Uterus (tissue), 4 donors: Measurements from ENCODE around the gene GNPTAB. TPM values are rescaled to one million over a fixed set of nuclear protein-coding genes. Genes with fewer than 3 reads are reported as not detected.

Source experiments
- DNase-seq, 2 donors: peaks; one replicate each; pipeline ENCODE4 v3.0.0-alpha.2; 2019 to 2020
- H3K27ac ChIP-seq, 2 donors: fragments of 200-600 bp; sonication (generic); 1 replicate in 1 of 2; 2 replicates in 1 of 2; pipeline ENCODE4 v1.5.1; 2016 to 2018
- H3K27me3 ChIP-seq, 2 donors: fragments of 200-600 bp; sonication (generic); one replicate each; pipeline ENCODE4 v1.5.1; 2018 to 2019; ENCODE audit warnings: control low read depth in 1 of 2
- H3K36me3 ChIP-seq, 2 donors: fragments of 200-600 bp; sonication (generic); one replicate each; pipeline ENCODE4 v1.5.1; 2019; ENCODE audit warnings: control low read depth in 1 of 2
- H3K4me1 ChIP-seq, 2 donors: fragments of 200-600 bp; sonication (generic); one replicate each; pipeline ENCODE4 v1.5.1; 2018 to 2019; ENCODE audit warnings: control low read depth in 1 of 2
- H3K4me3 ChIP-seq, 2 donors: fragments of 200-600 bp; sonication (generic); 1 replicate in 1 of 2; 2 replicates in 1 of 2; pipeline ENCODE4 v1.5.1; 2018 to 2019; ENCODE audit warnings: mild to moderate bottlenecking in 1 of 2
- H3K9me3 ChIP-seq, 2 donors: fragments of 200-600 bp; sonication (generic); one replicate each; pipeline ENCODE4 v1.5.1; 2019; ENCODE audit warnings: control low read depth in 1 of 2
- POLR2A ChIP-seq, 2 donors: fragments of 450-650 bp; IDR thresholded peaks; one replicate each; pipeline ENCODE4 v1.6.1; 2016; ENCODE audit warnings: antibody characterized with exemption in 2 of 2, mild to moderate bottlenecking in 1 of 2, moderate library complexity in 1 of 2
- intact Hi-C: fragments of 100-400 bp; cut with DNase I; formaldehyde crosslinking; loops from one replicate; pipeline ENCODE4 v1.15.1; 2023; ENCODE audit warnings: low total_unique reads
- total RNA-seq, 4 donors: library from RNA; depleted of rRNA in 3 of 4; stranded (reverse); fragments of >200 nt in 3 of 4; gene quantifications; one replicate each; pipeline versions ENCODE4 v1.1.0 to v1.2.4, GENCODE V29; 2014 to 2023
- TF ChIP-seq, protein P1 (sequence below), 4 experiments: fragments of 200-600 bp in 2 of 4; fragments of 450-650 bp in 2 of 4; sonication (generic) in 2 of 4; IDR thresholded peaks; one replicate each; pipeline ENCODE4 v1.5.1; 2016 to 2019; ENCODE audit warnings: antibody characterized with exemption in 4 of 4, mild to moderate bottlenecking in 2 of 4, moderate library complexity in 1 of 4
- donor health status: DM: yes; HTN: yes; CAD: no.

Gene GNPTAB
- 10 to 100 TPM in 3 of 4 donors, 1 to 10 TPM in 1; 3.8 to 38.7 (median 26.1) TPM for total RNA-seq

DNA sequence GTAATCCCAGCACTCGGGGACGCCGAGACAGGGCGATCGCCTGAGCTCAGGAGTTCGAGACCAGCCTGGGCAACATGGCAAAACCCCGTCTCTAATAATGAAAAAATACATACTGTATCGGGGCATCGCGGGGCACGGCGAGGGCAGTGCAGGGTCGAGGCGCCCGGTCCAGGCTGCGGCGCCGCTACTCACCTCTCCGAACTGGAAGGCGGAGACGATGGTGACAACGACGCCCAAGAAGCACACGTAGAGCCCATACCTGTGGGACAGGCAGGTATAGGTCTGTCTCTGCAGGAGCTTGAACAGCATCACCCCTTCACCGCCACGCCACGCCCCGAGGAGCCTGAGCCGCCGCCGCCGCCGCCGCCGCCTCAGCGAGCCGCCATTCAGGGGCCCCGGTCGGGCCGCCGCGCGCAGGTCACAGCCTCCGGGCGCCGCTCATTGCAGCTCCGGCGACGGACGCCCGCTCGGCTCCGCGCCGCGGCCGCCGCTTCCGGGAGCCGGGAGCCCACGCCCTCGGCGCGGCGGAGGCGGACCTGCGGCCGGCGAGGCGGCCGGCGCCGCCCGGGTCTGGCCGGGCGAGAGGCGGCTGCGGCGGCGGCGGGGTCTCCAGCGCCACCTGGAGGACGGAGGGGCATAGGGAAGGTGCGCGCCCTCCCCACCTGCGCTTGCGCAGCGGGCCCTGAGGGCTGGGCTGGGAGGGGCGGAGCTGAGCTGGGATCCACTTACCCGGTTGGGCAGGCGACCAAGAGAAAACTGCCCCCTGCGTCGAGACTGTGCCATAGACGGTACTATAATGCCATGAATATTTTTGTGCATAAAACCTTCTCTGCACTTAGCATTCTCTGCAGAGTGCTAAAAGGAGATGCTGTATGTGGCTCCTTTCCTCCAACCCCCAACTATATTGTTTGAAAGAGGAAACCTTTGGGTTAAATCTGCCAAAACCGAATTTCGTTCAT, at the start of gene GNPTAB:
Gene GNPTAB, minus strand, starts transcription at position 593 of the 959 bp plus-strand sequence. Its CDS starts 284 bp downstream, at position 309.
- H3K27me3 ChIP-seq: no peaks in the 10 kb centered on the region
- no peaks in the 10 kb centered on the region for H3K36me3 ChIP-seq
- H3K27ac ChIP-seq: peak within 1 kb of the TSS; percentile 75 to 77
- intact Hi-C loops: no loop called here
- TF ChIP-seq, protein P1, sequence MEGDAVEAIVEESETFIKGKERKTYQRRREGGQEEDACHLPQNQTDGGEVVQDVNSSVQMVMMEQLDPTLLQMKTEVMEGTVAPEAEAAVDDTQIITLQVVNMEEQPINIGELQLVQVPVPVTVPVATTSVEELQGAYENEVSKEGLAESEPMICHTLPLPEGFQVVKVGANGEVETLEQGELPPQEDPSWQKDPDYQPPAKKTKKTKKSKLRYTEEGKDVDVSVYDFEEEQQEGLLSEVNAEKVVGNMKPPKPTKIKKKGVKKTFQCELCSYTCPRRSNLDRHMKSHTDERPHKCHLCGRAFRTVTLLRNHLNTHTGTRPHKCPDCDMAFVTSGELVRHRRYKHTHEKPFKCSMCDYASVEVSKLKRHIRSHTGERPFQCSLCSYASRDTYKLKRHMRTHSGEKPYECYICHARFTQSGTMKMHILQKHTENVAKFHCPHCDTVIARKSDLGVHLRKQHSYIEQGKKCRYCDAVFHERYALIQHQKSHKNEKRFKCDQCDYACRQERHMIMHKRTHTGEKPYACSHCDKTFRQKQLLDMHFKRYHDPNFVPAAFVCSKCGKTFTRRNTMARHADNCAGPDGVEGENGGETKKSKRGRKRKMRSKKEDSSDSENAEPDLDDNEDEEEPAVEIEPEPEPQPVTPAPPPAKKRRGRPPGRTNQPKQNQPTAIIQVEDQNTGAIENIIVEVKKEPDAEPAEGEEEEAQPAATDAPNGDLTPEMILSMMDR (IDR thresholded peaks at IDR 0.05): peak; percentile 72 to 96 (median 92)
- peak; percentile 15 to 32 for TF ChIP-seq POLR2A (IDR thresholded peaks at IDR 0.05)
- H3K9me3 ChIP-seq: no peaks in the 10 kb centered on the region
- peak; percentile 89 to 93 for DNase-seq
- no peaks in the 10 kb centered on the region for H3K4me1 ChIP-seq
- H3K4me3 ChIP-seq: peak within 1 kb of the TSS; percentile 77 to 91

- H3K27me3 ChIP-seq: no peaks in the 10 kb centered on the region
- TF ChIP-seq, protein P1 (IDR thresholded peaks at IDR 0.05): no peak
- no peak for TF ChIP-seq POLR2A (IDR thresholded peaks at IDR 0.05)
- peak overlapping the region; percentile 96 to 98 for H3K27ac ChIP-seq
- H3K9me3 ChIP-seq: no peaks in the 10 kb centered on the region
- H3K4me1 ChIP-seq: no peaks in the 10 kb centered on the region
- H3K36me3 ChIP-seq: no peaks in the 10 kb centered on the region
- H3K4me3 ChIP-seq: peak overlapping the region; percentile 89 to 93
- intact Hi-C loops: no loop called here
- DNase-seq: no peak
These were observed 47.6 kb upstream of the GNPTAB start for GRCh38 chr12:101878243-101878821.

GRCh38 chr12:101877806-101878242, 47.1 kb upstream of the GNPTAB start:
- Histone ChIP-seq H3K36me3 (no peaks in the 10 kb centered on the region), H3K27me3 (no peaks in the 10 kb centered on the region), H3K4me1 (no peaks in the 10 kb centered on the region), H3K4me3 (peak overlapping the region; percentile 89 to 93), H3K9me3 (no peaks in the 10 kb centered on the region), H3K27ac (peak overlapping the region; percentile 96 to 98)
- DNase-seq: peak; percentile 47 to 53
- intact Hi-C loops: no loop called here
- TF ChIP-seq, protein P1 (IDR thresholded peaks at IDR 0.05): no peak
- no peak for TF ChIP-seq POLR2A (IDR thresholded peaks at IDR 0.05)

DNA sequence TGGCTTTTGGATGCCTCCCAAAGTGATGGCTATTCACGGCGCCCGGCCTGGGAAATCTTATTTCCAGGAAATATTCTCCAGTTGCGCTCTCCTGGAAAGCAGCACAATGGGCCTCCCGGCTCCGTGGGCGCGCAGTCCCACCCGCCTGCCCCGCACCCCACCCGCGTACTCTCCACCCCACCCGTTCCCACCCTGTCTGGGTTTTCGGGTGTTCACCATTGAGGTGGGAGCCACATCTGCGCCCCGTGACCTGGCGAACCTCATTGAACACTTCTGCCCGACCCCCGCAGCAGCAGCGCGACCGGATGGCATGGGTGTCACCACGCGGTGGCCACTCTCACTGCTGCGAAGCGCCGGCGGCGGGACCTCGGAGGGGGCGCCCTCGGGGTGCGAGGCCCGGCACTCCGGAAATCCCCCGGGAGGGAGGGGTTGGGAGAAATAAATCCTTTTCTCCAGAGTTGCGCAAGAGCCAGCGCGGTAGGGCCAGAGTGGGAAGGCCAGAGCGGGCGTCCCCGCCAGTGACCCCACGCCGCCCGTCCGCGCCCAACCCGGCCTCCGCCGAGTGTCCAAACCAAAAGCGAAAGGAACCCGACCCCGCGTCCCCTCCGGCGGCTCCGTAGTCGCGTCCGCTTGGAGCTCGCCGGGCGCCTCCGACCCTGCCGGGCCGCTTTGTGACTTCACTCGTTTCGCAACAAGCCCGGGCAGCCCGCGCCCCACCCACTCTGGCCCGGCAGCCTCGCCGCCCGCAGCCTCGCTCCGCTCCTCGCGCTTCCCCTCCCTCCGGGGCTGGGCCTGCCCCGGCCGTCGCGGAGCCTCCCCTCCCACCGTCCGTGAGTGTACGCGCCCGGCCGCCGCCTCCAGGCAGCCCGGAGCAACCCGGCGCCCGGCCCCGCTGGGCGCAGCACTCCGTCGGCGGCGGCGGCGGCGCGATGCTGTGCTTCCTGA, 46.4 kb upstream of the GNPTAB start, which contains the start of gene DRAM1:
Gene DRAM1, plus strand, starts transcription at position 720 of the 945 bp plus-strand sequence. Its CDS starts 210 bp downstream, at position 930.
- peak; percentile 91 to 93 for DNase-seq
- H3K9me3 ChIP-seq: no peaks in the 10 kb centered on the region
- no peaks in the 10 kb centered on the region for H3K36me3 ChIP-seq
- intact Hi-C loops: no loop called here
- no peaks in the 10 kb centered on the region for H3K4me1 ChIP-seq
- TF ChIP-seq, protein P1 (IDR thresholded peaks at IDR 0.05): no peak
- peak; percentile 75 to 91 for TF ChIP-seq POLR2A (IDR thresholded peaks at IDR 0.05)
- peak within 1 kb of the TSS; percentile 96 to 98 for H3K27ac ChIP-seq
- peak within 1 kb of the TSS; percentile 89 to 93 for H3K4me3 ChIP-seq
- no peaks in the 10 kb centered on the region for H3K27me3 ChIP-seq
